HEK293 (cell line): ENCODE data around the gene STK10.

Experiments used
- CTCF ChIP-seq: fragments of 450-650 bp; formaldehyde crosslinking; IDR thresholded peaks from 2 replicates; pipeline ENCODE4 v1.5.1; 2016; ENCODE audit warnings: missing biosample characterization, missing genetic modification characterization
- KLF16 ChIP-seq: fragments of 450-650 bp; formaldehyde crosslinking; IDR thresholded peaks from 2 replicates; pipeline ENCODE4 v1.5.1; 2017; ENCODE audit warnings: missing biosample characterization, missing genetic modification characterization
- OVOL3 ChIP-seq: fragments of 450-650 bp; formaldehyde crosslinking; IDR thresholded peaks from 2 replicates; pipeline ENCODE4 v1.5.1; 2016; ENCODE audit warnings: missing biosample characterization, missing genetic modification characterization
- PBX3 ChIP-seq: sonication (generic); formaldehyde crosslinking; IDR thresholded peaks from 2 replicates; pipeline ENCODE4 v1.8.1; 2022; ENCODE audit warnings: mild to moderate bottlenecking, moderate library complexity, missing genetic modification reagents
- PRDM10 ChIP-seq: fragments of 450-650 bp; formaldehyde crosslinking; IDR thresholded peaks from 2 replicates; pipeline ENCODE4 v1.5.1; 2016; ENCODE audit warnings: missing biosample characterization, missing genetic modification characterization
- ZNF16 ChIP-seq: fragments of 450-650 bp; formaldehyde crosslinking; IDR thresholded peaks from 2 replicates; pipeline ENCODE4 v1.5.1; 2016; ENCODE audit warnings: low read depth, missing biosample characterization, missing genetic modification characterization
- ZNF19 ChIP-seq: fragments of 450-650 bp; formaldehyde crosslinking; IDR thresholded peaks from 2 replicates; pipeline ENCODE4; 2016; ENCODE audit warnings: missing biosample characterization, missing genetic modification characterization, low read depth
- ZNF239 ChIP-seq: fragments of 450-650 bp; formaldehyde crosslinking; IDR thresholded peaks from 2 replicates; pipeline ENCODE4 v1.5.1; 2016; ENCODE audit warnings: missing biosample characterization, missing genetic modification characterization
- ZNF776 ChIP-seq: fragments of 450-650 bp; formaldehyde crosslinking; IDR thresholded peaks from 2 replicates; pipeline ENCODE4 v1.5.0; 2017; ENCODE audit warnings: missing biosample characterization, missing genetic modification characterization, borderline replicate concordance

- no peak for TF ChIP-seq CTCF (tag by site-specific recombination)
- no peak for TF ChIP-seq ZNF776 (tag by site-specific recombination)
- TF ChIP-seq PBX3 (CRISPR knock-in tag) = no peak
- no peak for TF ChIP-seq PRDM10 (tag by site-specific recombination)
- no peak for TF ChIP-seq ZNF16 (tag by site-specific recombination)
- no peak for TF ChIP-seq ZNF19 (tag by site-specific recombination)
- no peak for TF ChIP-seq ZNF239 (tag by site-specific recombination)
- no peak for TF ChIP-seq OVOL3 (tag by site-specific recombination)
- TF ChIP-seq KLF16 (tag by site-specific recombination) = no peak
Measured at GRCh38 chr5:172035049-172035448, 153.0 kb downstream of the STK10 start.
